Measurements from ENCODE around the gene PHYKPL. TPM values are rescaled to one million over a fixed set of nuclear protein-coding genes. Genes with fewer than 3 reads are reported as not detected.

Gene PHYKPL
- total and polyA plus RNA-seq, 2 of the 8 experiments (the other 6 are each of a cell fraction or from before 2014, with no cell fraction given), result 25.1 to 32.1 TPM

DNA sequence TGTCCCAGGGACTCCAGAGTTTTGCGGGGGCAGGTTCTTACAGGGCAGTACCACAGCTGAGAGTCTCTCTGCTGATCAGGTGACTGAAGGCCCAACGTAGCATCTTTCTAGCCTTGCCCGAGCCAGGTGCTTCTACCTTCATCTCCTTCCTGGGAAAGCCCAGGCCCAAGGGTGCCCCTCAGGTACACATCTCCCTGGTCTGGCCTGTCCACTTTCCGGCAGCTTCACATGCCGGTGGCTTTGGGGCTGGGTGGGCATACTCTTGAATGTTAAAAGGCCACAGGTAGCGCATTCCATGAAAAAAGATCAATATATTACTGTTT is 5.7 kb upstream of the PHYKPL start:
- no peak overlapping the region for H2BK12ac ChIP-seq (ENCODE audit: low read depth, low read length)
- no peak overlapping the region for H3K4me2 ChIP-seq (ENCODE audit: insufficient read depth in 1 of 2, low read depth in 2 of 2, low read length in 2 of 2)
- H3K79me2 ChIP-seq (ENCODE audit: control insufficient read depth in 1 of 2, insufficient read depth in 2 of 2, low read length in 2 of 2), result no peaks in the 10 kb centered on the region
- H2AFZ ChIP-seq (ENCODE audit: low read length), result no peak overlapping the region
- H4K5ac ChIP-seq (ENCODE audit: insufficient read length, low read depth, low read length), result no peak overlapping the region
- H2BK20ac ChIP-seq (ENCODE audit: low read length), result no peak overlapping the region
- H2BK15ac ChIP-seq (ENCODE audit: low read length), result 0 out of 2 replicates have a peak overlapping the region, but pooled peaks have one; percentile 26
- no peak overlapping the region for H3K14ac ChIP-seq (ENCODE audit: insufficient read length)
- DNase-seq (ENCODE audit: low read depth in 1 of 2, low spot score in 2 of 2) (no peak), FAIRE-seq (no peak)
- POLR2A ChIA-PET (ENCODE audit: partially characterized antibody), result interaction anchor here (1.3 to 21.6 kb wide), 2 partner anchors 25 to 27 kb away, joined by 3 to 507 read pairs; partner anchors contain the start of gene HNRNPAB
- H4K20me1 ChIP-seq (replicated peaks in 1 of 2; ENCODE audit: control insufficient read depth in 1 of 2, insufficient read depth in 2 of 2, low read length in 2 of 2), result no peaks in the 10 kb centered on the region
- no peak overlapping the region for H3K9ac ChIP-seq (replicated peaks in 1 of 4; ENCODE audit: extremely low read depth in 1 of 4, low read depth in 3 of 4, low read length in 3 of 4)
- no peak overlapping the region for H4K91ac ChIP-seq (replicated peaks; ENCODE audit: insufficient read length, low read length)
- no peak overlapping the region for H3K56ac ChIP-seq (replicated peaks; ENCODE audit: insufficient read length, low read depth, low read length)
- H3K36me3 ChIP-seq (ENCODE audit: control insufficient read depth in 2 of 4, insufficient read depth in 4 of 4, low read length in 3 of 4), result no peaks in the 10 kb centered on the region
- peak overlapping the region; percentile 54 for H3K4ac ChIP-seq (replicated peaks; ENCODE audit: insufficient read length, low read depth, low read length)
- H3K79me1 ChIP-seq (ENCODE audit: low read depth, low read length), result no peaks in the 10 kb centered on the region; the same call in 1 of the 2 replicates
- H2BK120ac ChIP-seq (replicated peaks; ENCODE audit: low read depth, low read length), result no peak overlapping the region
- H3K18ac ChIP-seq (ENCODE audit: extremely low read depth, low read length), result no peak overlapping the region
- H3K27ac ChIP-seq (ENCODE audit: low read depth, low read length), result no peak overlapping the region
- H3K27me3 ChIP-seq (replicated peaks in 1 of 4; ENCODE audit: control insufficient read depth in 3 of 4, extremely low read depth in 1 of 4, insufficient read depth in 3 of 4, low read length in 3 of 4), result no peaks in the 10 kb centered on the region
- H2BK5ac ChIP-seq (ENCODE audit: low read depth, low read length), result no peak overlapping the region
- H3K23me2 ChIP-seq (ENCODE audit: low read depth, low read length), result peaks cover 2% of the 10 kb centered on the region; the same call in 1 of the 2 replicates
- 98% methylated on average over 6 of the region's 6 CpGs; no CpG with 5 or more reads in 1 of the 2 experiments for WGBS, 2 experiments (ENCODE audit: extremely low coverage in 1 of 2, insufficient coverage in 1 of 2, insufficient read length in 1 of 2, insufficient replicate concordance in 2 of 2, low coverage in 1 of 2, low lambda C conversion rate in 2 of 2, missing lambda C conversion rate in 1 of 2)
- TF ChIP-seq E2F6 (IDR thresholded peaks at IDR 0.05), result no peak
- no peak for TF ChIP-seq SP1 (IDR thresholded peaks at IDR 0.05; ENCODE audit: low read depth, low read length)
- no peak overlapping the region for H3K4me3 ChIP-seq (ENCODE audit: extremely low read depth in 1 of 4, insufficient read depth in 2 of 4, low read depth in 3 of 4, low read length in 4 of 4)
- H3K23ac ChIP-seq (ENCODE audit: insufficient read length), result no peak overlapping the region
- H3K4me1 ChIP-seq (replicated peaks in 1 of 4; ENCODE audit: control insufficient read depth in 3 of 4, insufficient read depth in 4 of 4, low read length in 3 of 4), result peaks cover 0 to 6% (median 1%) of the 10 kb centered on the region in 4 experiments; a peak in 4 of 7 replicates
- H2AK5ac ChIP-seq (ENCODE audit: low read depth, low read length), result no peak overlapping the region
- CTCF ChIA-PET (ENCODE audit: partially characterized antibody), result interaction anchor here (1.0 to 1.4 kb wide), 6 partner anchors 8 to 45 kb away, joined by 3 to 7 read pairs (median 4); no protein-coding TSS in a partner anchor
- no peaks in the 10 kb centered on the region for H3K9me3 ChIP-seq (ENCODE audit: insufficient read depth in 2 of 2, low read depth in 1 of 2, low read length in 1 of 2)
- H4K8ac ChIP-seq (ENCODE audit: extremely low read depth, insufficient read depth, low read length), result no peak overlapping the region; the same call in 1 of the 2 replicates
